ENCODE data around the gene EN1. TPM values are rescaled to one million over a fixed set of nuclear protein-coding genes. Genes with fewer than 3 reads are reported as not detected.

Gene EN1
- total RNA-seq, 4 donors from 2014 or later = not detected

- Histone ChIP-seq H3K9me3 (no peaks in the 10 kb centered on the region), H3K36me3 (no peaks in the 10 kb centered on the region), H3K4me3 (no peak overlapping the region), H3K27me3 (peaks cover 100% of the 10 kb centered on the region), H3K4me1 (peaks cover 10 to 54% (median 35%) of the 10 kb centered on the region in 4 donors), H3K27ac (no peak overlapping the region)
- no peak for DNase-seq
- no peak for TF ChIP-seq POLR2A (IDR thresholded peaks at IDR 0.05)
- TF ChIP-seq CTCF (IDR thresholded peaks at IDR 0.05) = no peak
- TF ChIP-seq POLR2AphosphoS5 (IDR thresholded peaks at IDR 0.05) = no peak
- no peak for TF ChIP-seq EP300 (IDR thresholded peaks at IDR 0.05; ENCODE audit: low read depth)
- 17% methylated on average over 8 of the region's 8 CpGs; no CpG with 5 or more reads in 1 of the 2 donors for WGBS, 2 donors (ENCODE audit: low coverage in 1 of 2)
- intact Hi-C loops (cut with DNase I; ENCODE audit: low total_unique reads) = no loop called here
- in situ Hi-C loops (cut with MboI; ENCODE audit: low pct_ligation_motif_present in 1 of 4, low pct_unique_long_range_greater_than_20kb in 1 of 4, low sequenced_read_pairs in 3 of 4) = no loop called here
Measured at GRCh38 chr2:118844261-118845004, 3.0 kb downstream of the EN1 start.

GRCh38 chr2:118843483-118844132 is 3.8 kb downstream of the EN1 start:
- H3K4me3 ChIP-seq = no peak overlapping the region
- peaks cover 100% of the 10 kb centered on the region for H3K27me3 ChIP-seq
- H3K27ac ChIP-seq = no peak overlapping the region
- in situ Hi-C loops (cut with MboI; ENCODE audit: low pct_ligation_motif_present in 1 of 4, low pct_unique_long_range_greater_than_20kb in 1 of 4, low sequenced_read_pairs in 3 of 4) = no loop called here
- no peak for DNase-seq
- H3K9me3 ChIP-seq = no peaks in the 10 kb centered on the region
- TF ChIP-seq POLR2AphosphoS5 (IDR thresholded peaks at IDR 0.05) = no peak
- no peak for TF ChIP-seq POLR2A (IDR thresholded peaks at IDR 0.05)
- no peak for TF ChIP-seq CTCF (IDR thresholded peaks at IDR 0.05)
- no peak for TF ChIP-seq EP300 (IDR thresholded peaks at IDR 0.05; ENCODE audit: low read depth)
- intact Hi-C loops (cut with DNase I; ENCODE audit: low total_unique reads) = no loop called here
- H3K4me1 ChIP-seq = peaks cover 10 to 49% (median 35%) of the 10 kb centered on the region in 4 donors
- no peaks in the 10 kb centered on the region for H3K36me3 ChIP-seq
- 0 to 17% methylated on average over 2 to 10 of the region's 10 CpGs for WGBS, 2 donors (ENCODE audit: low coverage in 1 of 2)

- 7 to 15% methylated on average over 21 to 47 of the region's 60 CpGs for WGBS, 2 donors (ENCODE audit: low coverage in 1 of 2)
- H3K9me3 ChIP-seq = no peaks in the 10 kb centered on the region
- intact Hi-C loops (cut with DNase I; ENCODE audit: low total_unique reads) (no loop called here), in situ Hi-C loops (cut with MboI; ENCODE audit: low pct_ligation_motif_present in 1 of 4, low pct_unique_long_range_greater_than_20kb in 1 of 4, low sequenced_read_pairs in 3 of 4) (no loop called here)
- peaks cover 100% of the 10 kb centered on the region for H3K27me3 ChIP-seq
- TF ChIP-seq EP300 (IDR thresholded peaks at IDR 0.05; ENCODE audit: low read depth) (no peak), POLR2A (IDR thresholded peaks at IDR 0.05) (no peak)
- H3K27ac ChIP-seq = no peak overlapping the region
- H3K4me1 ChIP-seq = peaks cover 7 to 42% (median 28%) of the 10 kb centered on the region in 4 donors
- no peak for DNase-seq
- H3K4me3 ChIP-seq = peak overlapping the region in 1 of 4 donors; percentile 42
- H3K36me3 ChIP-seq = no peaks in the 10 kb centered on the region
Measured at GRCh38 chr2:118842661-118843482, 4.6 kb downstream of the EN1 start.

- H3K36me3 ChIP-seq = no peaks in the 10 kb centered on the region
- H3K4me3 ChIP-seq = peak overlapping the region in 1 of 4 donors; percentile 42
- intact Hi-C loops (cut with DNase I; ENCODE audit: low total_unique reads) = no loop called here
- TF ChIP-seq POLR2AphosphoS5 (IDR thresholded peaks at IDR 0.05) (peak in 1 of 3 donors; percentile 7), POLR2A (IDR thresholded peaks at IDR 0.05) (no peak), CTCF (IDR thresholded peaks at IDR 0.05) (no peak), EP300 (IDR thresholded peaks at IDR 0.05; ENCODE audit: low read depth) (no peak)
- no peaks in the 10 kb centered on the region for H3K9me3 ChIP-seq
- no peak overlapping the region for H3K27ac ChIP-seq
- peaks cover 100% of the 10 kb centered on the region for H3K27me3 ChIP-seq
- DNase-seq = no peak
- 15 to 27% methylated on average over 4 to 46 of the region's 47 CpGs for WGBS, 2 donors (ENCODE audit: low coverage in 1 of 2)
- H3K4me1 ChIP-seq = peaks cover 5 to 33% (median 20%) of the 10 kb centered on the region in 4 donors
- in situ Hi-C loops (cut with MboI; ENCODE audit: low pct_ligation_motif_present in 1 of 4, low pct_unique_long_range_greater_than_20kb in 1 of 4, low sequenced_read_pairs in 3 of 4) = no loop called here
Measured at GRCh38 chr2:118841828-118842461, 5.5 kb downstream of the EN1 start.

All from transverse colon (tissue), 4 donors.